Tibial nerve (tissue), 4 donors: ENCODE measurements around the gene SBNO2.

Experiments used
- EP300 ChIP-seq, 2 donors: sonication (generic); formaldehyde crosslinking; IDR thresholded peaks; one replicate each; pipeline ENCODE4 v1.6.1; 2017; ENCODE audit warnings: antibody characterized with exemption in 2 of 2, mild to moderate bottlenecking in 1 of 2
- POLR2A ChIP-seq, 2 donors: fragments of 450-650 bp; IDR thresholded peaks; one replicate each; pipeline ENCODE4 v1.6.1; 2017; ENCODE audit warnings: antibody characterized with exemption in 2 of 2, mild to moderate bottlenecking in 2 of 2, moderate library complexity in 2 of 2
- TF ChIP-seq, protein P1 (sequence below), 5 experiments: fragments of 200-600 bp in 3 of 5; fragments of 450-650 bp in 2 of 5; sonication (generic) in 3 of 5; IDR thresholded peaks; one replicate each; pipeline ENCODE4 v1.5.1; 2016 to 2019; ENCODE audit warnings: antibody characterized with exemption in 5 of 5, mild to moderate bottlenecking in 3 of 5, moderate library complexity in 2 of 5

- TF ChIP-seq, protein P1, sequence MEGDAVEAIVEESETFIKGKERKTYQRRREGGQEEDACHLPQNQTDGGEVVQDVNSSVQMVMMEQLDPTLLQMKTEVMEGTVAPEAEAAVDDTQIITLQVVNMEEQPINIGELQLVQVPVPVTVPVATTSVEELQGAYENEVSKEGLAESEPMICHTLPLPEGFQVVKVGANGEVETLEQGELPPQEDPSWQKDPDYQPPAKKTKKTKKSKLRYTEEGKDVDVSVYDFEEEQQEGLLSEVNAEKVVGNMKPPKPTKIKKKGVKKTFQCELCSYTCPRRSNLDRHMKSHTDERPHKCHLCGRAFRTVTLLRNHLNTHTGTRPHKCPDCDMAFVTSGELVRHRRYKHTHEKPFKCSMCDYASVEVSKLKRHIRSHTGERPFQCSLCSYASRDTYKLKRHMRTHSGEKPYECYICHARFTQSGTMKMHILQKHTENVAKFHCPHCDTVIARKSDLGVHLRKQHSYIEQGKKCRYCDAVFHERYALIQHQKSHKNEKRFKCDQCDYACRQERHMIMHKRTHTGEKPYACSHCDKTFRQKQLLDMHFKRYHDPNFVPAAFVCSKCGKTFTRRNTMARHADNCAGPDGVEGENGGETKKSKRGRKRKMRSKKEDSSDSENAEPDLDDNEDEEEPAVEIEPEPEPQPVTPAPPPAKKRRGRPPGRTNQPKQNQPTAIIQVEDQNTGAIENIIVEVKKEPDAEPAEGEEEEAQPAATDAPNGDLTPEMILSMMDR (IDR thresholded peaks at IDR 0.05), result no peak
- TF ChIP-seq POLR2A (IDR thresholded peaks at IDR 0.05) (no peak), EP300 (IDR thresholded peaks at IDR 0.05) (no peak)
Measured at GRCh38 chr19:1161716-1162115, 12.4 kb downstream of the SBNO2 start.
